C4-2B (cell line): ENCODE results near the gene NCAPD2.

Experiments used
- CTCF ChIP-seq: fragments of 450-650 bp; conservative IDR thresholded peaks from 2 replicates; pipeline ENCODE4 v1.5.1; 2017; ENCODE audit warnings: mild to moderate bottlenecking
- ZFX ChIP-seq: fragments of 450-650 bp; IDR thresholded peaks from 2 replicates; pipeline ENCODE4 v1.6.1; 2017

DNA sequence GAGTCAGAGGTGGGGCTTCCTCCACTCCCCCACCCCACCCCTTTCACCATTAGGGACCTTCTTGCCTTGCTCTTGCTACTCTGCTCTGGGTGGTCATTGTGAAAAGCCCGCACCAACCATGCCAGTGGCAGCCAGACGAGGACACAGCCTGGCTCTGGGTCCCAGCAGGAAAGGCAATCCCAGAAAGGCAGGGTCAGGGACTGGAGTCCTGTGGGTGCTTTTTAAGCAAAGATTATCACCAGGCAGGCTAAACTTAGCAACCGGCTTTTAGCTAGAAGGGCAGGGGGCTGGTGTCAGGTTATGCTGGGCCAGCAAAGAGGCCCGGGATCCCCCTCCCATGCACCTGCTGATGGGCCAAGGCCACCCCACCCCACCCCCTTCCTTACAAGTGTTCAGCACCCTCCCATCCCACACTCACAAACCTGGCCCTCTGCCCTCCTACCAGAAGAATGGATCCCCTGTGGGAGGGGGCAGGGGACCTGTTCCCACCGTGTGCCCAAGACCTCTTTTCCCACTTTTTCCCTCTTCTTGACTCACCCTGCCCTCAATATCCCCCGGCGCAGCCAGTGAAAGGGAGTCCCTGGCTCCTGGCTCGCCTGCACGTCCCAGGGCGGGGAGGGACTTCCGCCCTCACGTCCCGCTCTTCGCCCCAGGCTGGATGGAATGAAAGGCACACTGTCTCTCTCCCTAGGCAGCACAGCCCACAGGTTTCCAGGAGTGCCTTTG is 39.2 kb downstream of the NCAPD2 start:
- TF ChIP-seq CTCF, result no peak
- no peak for TF ChIP-seq ZFX
